Epithelial cell of esophagus (primary cell): Measurements from ENCODE around the gene ELAVL1.

Experiments
- DNase-seq: peaks from one replicate; pipeline ENCODE4 v3.0.0; 2010; ENCODE audit warnings: low read depth
- H3K4me3 ChIP-seq: 2 replicates; pipeline ENCODE4 v1.5.1; 2011; ENCODE audit warnings: mild to moderate bottlenecking, low read length, control low read depth
- CTCF ChIP-seq: IDR thresholded peaks from 2 replicates; pipeline ENCODE4 v1.5.1; 2011; ENCODE audit warnings: low read depth, mild to moderate bottlenecking, low read length, control low read depth, inconsistent platforms; ENCODE audit not compliant: insufficient read depth; ENCODE audit errors: missing control alignments

The ELAVL1 gene

GRCh38 chr19:8000298-8001038 is 5.0 kb downstream of the ELAVL1 start:
- TF ChIP-seq CTCF: no peak
- H3K4me3 ChIP-seq: no peak overlapping the region
- no peak for DNase-seq

- no peak for TF ChIP-seq CTCF
- no peak overlapping the region for H3K4me3 ChIP-seq
Measured at GRCh38 chr19:7999376-7999775, 6.1 kb downstream of the ELAVL1 start.

DNA sequence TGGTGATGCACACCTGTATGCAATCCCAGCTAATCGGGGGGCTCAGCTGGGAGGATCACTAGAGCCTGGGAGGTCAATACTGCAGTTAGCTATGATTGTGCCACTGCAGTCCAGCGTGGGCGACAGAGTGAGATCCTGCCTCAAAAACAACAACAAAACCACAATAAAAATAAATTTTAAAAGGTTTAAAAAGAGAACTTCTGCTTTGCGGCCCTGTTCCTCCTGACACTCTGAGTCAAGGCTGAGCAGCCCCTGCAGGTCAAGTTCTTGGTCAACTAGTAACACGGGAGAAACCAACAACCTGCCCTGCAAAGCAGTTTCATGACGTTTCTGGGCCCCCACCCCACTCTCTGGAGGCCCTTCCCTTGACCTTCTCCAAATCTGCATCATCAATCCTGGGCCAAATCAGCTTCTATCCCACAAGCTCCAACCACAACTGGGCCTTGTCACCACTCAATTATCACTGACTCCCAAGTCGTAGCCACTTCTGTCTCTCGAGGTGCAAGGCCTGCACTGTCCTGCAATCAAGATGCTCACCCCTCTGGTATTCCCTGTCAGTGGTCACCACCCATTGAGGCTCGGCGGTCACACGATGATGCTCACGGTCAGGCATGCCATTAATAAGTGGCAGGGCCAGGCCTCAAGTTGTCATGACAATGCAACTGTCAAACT is 7.5 kb downstream of the ELAVL1 start:
- no peak for DNase-seq
- TF ChIP-seq CTCF: no peak
- H3K4me3 ChIP-seq: no peak overlapping the region

More at GRCh38 chr19:7999376-7999775, 6.1 kb downstream of the ELAVL1 start:
- no peak for DNase-seq

DNA sequence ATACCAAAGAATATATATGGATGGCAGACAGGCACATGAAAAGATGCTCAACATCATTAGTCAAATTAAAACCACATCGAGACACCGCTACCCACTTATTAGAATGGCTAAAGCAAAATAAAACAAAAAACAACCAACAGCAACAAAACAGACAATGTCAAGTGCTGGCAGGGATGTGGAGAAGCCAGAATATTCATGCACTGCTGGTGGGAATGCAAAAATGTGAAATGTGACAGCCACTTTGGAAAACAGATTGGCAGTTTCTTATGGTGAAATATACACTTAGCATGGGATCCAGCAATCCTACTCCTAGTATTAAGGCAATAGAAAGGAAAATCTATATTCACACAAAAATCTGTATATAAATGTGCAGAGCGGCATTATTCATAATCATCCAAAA is 8.6 kb downstream of the ELAVL1 start:
- TF ChIP-seq CTCF: no peak
- no peak for DNase-seq
- H3K4me3 ChIP-seq: no peak overlapping the region

DNA sequence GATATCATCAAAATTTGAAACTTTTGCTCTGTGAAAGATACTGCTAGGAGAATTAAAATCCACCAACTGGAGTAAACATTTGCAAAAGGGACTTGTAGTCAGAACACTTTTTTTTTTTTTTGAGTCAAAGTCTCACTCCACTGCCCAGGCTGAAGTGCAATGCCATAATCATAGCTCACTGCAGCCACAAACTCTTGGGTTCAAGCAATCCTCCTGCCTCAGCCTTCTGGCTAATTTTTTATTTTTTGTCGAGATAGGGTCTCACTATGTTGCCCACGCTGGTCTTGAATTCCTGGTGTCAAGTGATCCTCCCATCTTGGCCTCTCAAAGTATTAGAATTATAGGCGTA is 9.7 kb downstream of the ELAVL1 start:
- TF ChIP-seq CTCF: no peak
- H3K4me3 ChIP-seq: no peak overlapping the region

DNA sequence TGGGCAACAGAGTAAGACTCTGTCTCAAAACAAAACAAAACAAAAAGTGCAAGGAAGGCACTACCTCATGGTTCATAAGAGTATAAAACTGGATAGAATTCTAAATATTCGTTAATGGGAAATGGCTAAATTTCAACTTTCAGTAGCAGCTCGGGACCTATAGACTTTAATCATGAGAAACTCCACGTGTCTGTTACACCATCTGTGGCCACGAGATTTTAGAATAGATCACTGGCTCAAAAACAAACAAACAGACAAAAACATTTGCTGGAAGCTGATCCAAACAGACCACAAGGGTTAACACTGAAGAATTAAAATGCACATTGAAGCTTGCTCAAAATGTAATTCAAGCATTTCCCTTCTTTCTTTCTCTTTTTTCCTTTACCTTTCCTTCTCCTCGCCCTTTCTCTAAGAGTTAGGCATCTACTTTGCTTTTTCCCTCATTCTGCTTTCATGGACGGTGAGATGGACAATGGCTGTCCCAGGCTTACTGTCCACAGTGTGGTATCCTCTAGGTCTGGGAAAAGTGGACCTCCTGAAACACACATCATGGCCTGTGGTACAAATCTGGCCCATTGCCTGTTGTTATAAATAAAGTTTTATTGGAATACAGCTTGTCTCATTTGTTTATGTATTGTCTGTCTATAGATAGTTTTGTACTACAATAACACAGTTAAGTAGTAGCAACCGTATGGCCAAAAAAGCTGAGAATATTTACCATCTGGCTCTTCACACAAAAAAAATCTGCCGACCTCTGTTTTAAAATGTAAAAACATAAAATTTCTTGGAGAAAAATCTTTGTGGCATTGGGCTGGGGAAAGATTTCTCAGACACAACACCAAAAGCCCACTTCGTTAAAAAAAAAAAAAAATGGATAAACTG is 10.3 kb downstream of the ELAVL1 start:
- no peak overlapping the region for H3K4me3 ChIP-seq
- no peak for TF ChIP-seq CTCF
- no peak for DNase-seq

More for the DNA sequence above, 9.7 kb downstream of the ELAVL1 start:
- DNase-seq: no peak
